Chondrocyte (in vitro differentiated cells): ENCODE measurements around the gene NKD1. TPM values are rescaled to one million over a fixed set of nuclear protein-coding genes. Genes with fewer than 3 reads are reported as not detected.

ENCODE experiments used
- DNase-seq: peaks from one replicate; pipeline ENCODE4 v3.0.0; 2021; ENCODE audit warnings: mixed read lengths, low spot score
- H3K27ac Mint-ChIP-seq: one replicate; pipeline ENCODE4 v1.8.0; 2021; ENCODE audit warnings: mild to moderate bottlenecking, moderate library complexity, mixed read lengths; ENCODE audit not compliant: unreplicated experiment
- H3K27me3 Mint-ChIP-seq: 2 replicates; pipeline ENCODE4 v1.8.0; 2021; ENCODE audit warnings: low read depth, mixed read lengths
- H3K36me3 Mint-ChIP-seq: 2 replicates; pipeline ENCODE4 v1.8.0; 2021; ENCODE audit warnings: low read depth, mixed read lengths
- H3K4me1 Mint-ChIP-seq: 2 replicates; pipeline ENCODE4 v1.8.0; 2021; ENCODE audit warnings: low read depth, mild to moderate bottlenecking, mixed read lengths
- H3K4me3 Mint-ChIP-seq: one replicate; pipeline ENCODE4 v1.8.0; 2021; ENCODE audit warnings: mild to moderate bottlenecking, moderate library complexity, mixed read lengths; ENCODE audit not compliant: unreplicated experiment
- H3K9me3 Mint-ChIP-seq: 2 replicates; pipeline ENCODE4 v1.8.0; 2021; ENCODE audit warnings: low read depth, mixed read lengths
- CTCF ChIP-seq: fragments of 200-600 bp; sonication (generic); IDR thresholded peaks from 2 replicates; pipeline ENCODE4 v1.5.0; 2021; ENCODE audit warnings: antibody characterized with exemption, mild to moderate bottlenecking, moderate library complexity
- long read RNA-seq: library from polyadenylated mRNA; stranded (forward); transcript quantifications from one replicate; pipeline ENCODE4 v2.0.0, GENCODE V29; 2021
- total RNA-seq: library from RNA; stranded (reverse); gene quantifications from 3 replicates; pipeline ENCODE4 v1.2.1, GENCODE V29; 2021

Gene NKD1, protein sequence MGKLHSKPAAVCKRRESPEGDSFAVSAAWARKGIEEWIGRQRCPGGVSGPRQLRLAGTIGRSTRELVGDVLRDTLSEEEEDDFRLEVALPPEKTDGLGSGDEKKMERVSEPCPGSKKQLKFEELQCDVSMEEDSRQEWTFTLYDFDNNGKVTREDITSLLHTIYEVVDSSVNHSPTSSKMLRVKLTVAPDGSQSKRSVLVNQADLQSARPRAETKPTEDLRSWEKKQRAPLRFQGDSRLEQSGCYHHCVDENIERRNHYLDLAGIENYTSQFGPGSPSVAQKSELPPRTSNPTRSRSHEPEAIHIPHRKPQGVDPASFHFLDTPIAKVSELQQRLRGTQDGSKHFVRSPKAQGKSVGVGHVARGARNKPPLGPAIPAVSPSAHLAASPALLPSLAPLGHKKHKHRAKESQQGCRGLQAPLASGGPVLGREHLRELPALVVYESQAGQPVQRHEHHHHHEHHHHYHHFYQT
- 5.6 to 8.0 TPM (median 7.8 TPM) in 3 replicates for total RNA-seq
- long read RNA-seq, full-length matches to known transcripts: 3 of 3 reads
- long read RNA-seq, partial matches to known transcripts: 0 of 3 reads
- long read RNA-seq, other reads (novel, unspliced or antisense): 0 of 3 reads

DNA sequence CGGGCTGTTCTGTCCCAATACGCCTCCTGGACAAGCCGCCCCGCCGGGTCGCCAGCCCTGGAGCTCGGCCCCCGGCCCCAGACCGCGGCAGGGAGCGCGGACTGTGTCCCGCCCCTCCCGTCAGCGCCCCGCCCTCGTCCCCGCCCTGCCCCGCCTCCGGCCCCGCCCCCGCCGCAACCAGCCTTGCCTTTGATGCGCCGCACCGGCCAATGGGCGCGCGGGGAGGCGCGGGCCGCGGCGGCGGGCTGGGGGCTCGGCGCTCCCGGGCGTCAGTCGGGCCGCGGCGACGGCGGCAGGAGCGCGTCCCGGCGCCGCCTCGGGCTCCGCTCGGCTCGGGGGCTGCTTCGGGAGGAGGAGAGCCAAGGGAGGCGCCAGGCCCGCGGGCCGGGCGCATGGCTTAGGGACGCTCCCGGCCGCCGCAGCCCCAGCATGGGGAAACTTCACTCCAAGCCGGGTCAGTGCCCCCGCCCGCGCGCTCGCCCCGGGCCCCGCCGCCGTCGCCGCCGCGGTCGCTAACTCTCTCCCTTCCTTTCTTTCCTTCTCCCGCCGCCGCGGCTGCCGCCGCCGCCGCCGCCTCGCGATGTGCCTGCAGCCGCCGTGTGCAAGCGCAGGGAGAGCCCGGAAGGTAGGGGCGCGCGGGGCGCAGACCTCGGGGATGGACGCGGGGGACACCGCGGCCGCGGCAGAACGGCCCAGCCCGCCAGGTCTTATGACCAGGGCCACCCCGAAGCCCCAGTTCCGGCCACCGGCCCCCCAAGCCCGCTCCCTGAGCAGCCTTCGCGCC, at the start of gene NKD1:
NKD1 (plus strand) TSS at position 272 of the 784 bp plus-strand sequence; CDS start at position 430, 158 bp downstream.
- peaks cover 42% of the 10 kb centered on the region for H3K27me3 Mint-ChIP-seq
- H3K9me3 Mint-ChIP-seq: no peaks in the 10 kb centered on the region
- TF ChIP-seq CTCF: no peak
- no peak for DNase-seq
- peaks cover 4% of the 10 kb centered on the region for H3K36me3 Mint-ChIP-seq
- H3K4me1 Mint-ChIP-seq: peaks cover 20% of the 10 kb centered on the region
- no peak within 1 kb of the TSS for H3K27ac Mint-ChIP-seq
- peak within 1 kb of the TSS; percentile 62 for H3K4me3 Mint-ChIP-seq

GRCh38 chr16:50498431-50499155, 49.6 kb upstream of the NKD1 start:
- H3K4me3 Mint-ChIP-seq: peak overlapping the region; percentile 25
- DNase-seq: no peak
- H3K27ac Mint-ChIP-seq: peak overlapping the region; percentile 92
- peaks cover 37% of the 10 kb centered on the region for H3K4me1 Mint-ChIP-seq
- no peak for TF ChIP-seq CTCF
- no peaks in the 10 kb centered on the region for H3K36me3 Mint-ChIP-seq
- H3K9me3 Mint-ChIP-seq: peaks cover 6% of the 10 kb centered on the region
- no peaks in the 10 kb centered on the region for H3K27me3 Mint-ChIP-seq

DNA sequence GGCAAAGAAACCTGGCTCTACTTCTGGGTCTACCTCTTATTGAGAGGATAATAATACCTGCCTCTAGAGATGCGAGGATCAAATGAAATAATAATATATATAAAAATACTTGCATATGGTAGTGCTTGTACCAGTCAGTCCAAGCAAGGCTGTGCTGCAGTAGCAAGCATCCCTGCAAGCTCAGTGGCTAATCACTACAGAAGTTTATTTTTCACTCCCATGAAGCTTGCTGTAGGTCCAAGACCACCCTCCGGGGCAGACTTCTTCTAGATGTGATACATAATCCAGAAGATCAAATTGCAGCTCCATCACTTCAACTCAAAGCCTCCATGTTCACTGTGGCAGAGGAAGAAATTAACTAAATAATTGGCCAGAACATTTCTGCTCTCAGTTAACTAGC, 48.9 kb upstream of the NKD1 start:
- H3K9me3 Mint-ChIP-seq: peaks cover 6% of the 10 kb centered on the region
- no peak for DNase-seq
- no peaks in the 10 kb centered on the region for H3K27me3 Mint-ChIP-seq
- H3K27ac Mint-ChIP-seq: peak overlapping the region; percentile 92
- peaks cover 37% of the 10 kb centered on the region for H3K4me1 Mint-ChIP-seq
- H3K36me3 Mint-ChIP-seq: no peaks in the 10 kb centered on the region
- TF ChIP-seq CTCF: no peak
- H3K4me3 Mint-ChIP-seq: no peak overlapping the region

- no peak for TF ChIP-seq CTCF
- Mint-ChIP-seq H3K27me3 (peaks cover 1% of the 10 kb centered on the region), H3K9me3 (peaks cover 6% of the 10 kb centered on the region), H3K27ac (no peak overlapping the region), H3K4me3 (no peak overlapping the region), H3K4me1 (peaks cover 37% of the 10 kb centered on the region), H3K36me3 (no peaks in the 10 kb centered on the region)
- DNase-seq: no peak
Measured at GRCh38 chr16:50500171-50500874, 47.9 kb upstream of the NKD1 start.
